Smooth muscle cell (in vitro differentiated cells): ENCODE measurements around the gene MVB12B. TPM values are rescaled to one million over a fixed set of nuclear protein-coding genes. Genes with fewer than 3 reads are reported as not detected.

Source experiments
- DNase-seq: peaks from one replicate; lab custom pipeline; 2025; ENCODE audit not compliant: unreplicated experiment; lab: John Stamatoyannopoulos, UW
- H2AFZ ChIP-seq: fragments of 200-600 bp; sonication (generic); 2 replicates; pipeline ENCODE4 v1.6.0; 2016; ENCODE audit warnings: antibody characterized with exemption, low read depth, mild to moderate bottlenecking
- H3F3A ChIP-seq: fragments of 200-600 bp; sonication (generic); 2 replicates; pipeline ENCODE4 v1.6.0; 2017; ENCODE audit warnings: antibody characterized with exemption, low read depth
- H3K27ac ChIP-seq: fragments of 200-600 bp; sonication (generic); 2 replicates; pipeline ENCODE4 v1.5.1; 2016; ENCODE audit warnings: low read depth, mild to moderate bottlenecking
- H3K27me3 ChIP-seq: fragments of 200-600 bp; sonication (generic); 2 replicates; pipeline ENCODE4 v1.6.1; 2016; ENCODE audit warnings: low read depth, mild to moderate bottlenecking
- H3K36me3 ChIP-seq: fragments of 200-600 bp; sonication (generic); 2 replicates; pipeline ENCODE4 v1.5.1; 2016; ENCODE audit warnings: low read depth
- H3K4me1 ChIP-seq: fragments of 200-600 bp; sonication (generic); 2 replicates; pipeline ENCODE4 v1.5.1; 2016; ENCODE audit warnings: low read depth
- H3K4me2 ChIP-seq: fragments of 200-600 bp; sonication (generic); 2 replicates; pipeline ENCODE4 v1.6.0; 2016; ENCODE audit warnings: mild to moderate bottlenecking
- H3K4me3 ChIP-seq: fragments of 200-600 bp; sonication (generic); 2 replicates; pipeline ENCODE4 v1.5.1; 2016; ENCODE audit warnings: mild to moderate bottlenecking
- H3K79me2 ChIP-seq: fragments of 200-600 bp; sonication (generic); 2 replicates; pipeline ENCODE4 v1.6.0; 2016; ENCODE audit warnings: low read depth, mild to moderate bottlenecking
- H3K9ac ChIP-seq: fragments of 200-600 bp; sonication (generic); 2 replicates; pipeline ENCODE4 v1.6.0; 2016; ENCODE audit warnings: low read depth
- H3K9me3 ChIP-seq: fragments of 200-600 bp; sonication (generic); replicated peaks from 2 replicates; pipeline ENCODE4 v1.5.1; 2016; ENCODE audit warnings: low read depth
- H4K20me1 ChIP-seq: fragments of 200-600 bp; sonication (generic); 2 replicates; pipeline ENCODE4 v1.6.0; 2016; ENCODE audit warnings: low read depth
- CTCF ChIP-seq: fragments of 200-600 bp; sonication (generic); IDR thresholded peaks from 2 replicates; pipeline ENCODE4 v1.5.1; 2017; ENCODE audit warnings: borderline replicate concordance, mild to moderate bottlenecking, antibody characterized with exemption; ENCODE audit not compliant: insufficient read depth, poor library complexity, severe bottlenecking
- WGBS: methylation state at CpG from one replicate; pipeline ENCODE4 v1.1.7; 2016; ENCODE audit warnings: low lambda C conversion rate; 5-methylcytosine and 5-hydroxymethylcytosine counted together
- polyA plus RNA-seq: library from polyadenylated mRNA; unstranded; fragments of >200 nt; fragmentation: Nextera tagmentation; extraction: Ambion mirVana; gene quantifications from 2 replicates; pipeline ENCODE4 v1.2.1, GENCODE V29; 2016
- total RNA-seq: library from RNA; depleted of rRNA; stranded (reverse); fragments of >200 nt; gene quantifications from 2 replicates; pipeline ENCODE4 v1.2.3, GENCODE V29; 2014

Gene MVB12B
- total and polyA plus RNA-seq, 2 experiments from 2014 or later, result 4.3 to 5.4 TPM

- Histone ChIP-seq H4K20me1 (peaks cover 29% of the 10 kb centered on the region), H2AFZ (no peak overlapping the region), H3K9ac (no peak overlapping the region), H3K27ac (no peak overlapping the region), H3F3A (peaks cover 8% of the 10 kb centered on the region), H3K36me3 (no peaks in the 10 kb centered on the region), H3K79me2 (peaks cover 51% of the 10 kb centered on the region), H3K27me3 (no peaks in the 10 kb centered on the region), H3K4me3 (no peak overlapping the region), H3K4me1 (peaks cover 18% of the 10 kb centered on the region), H3K9me3 (no peaks in the 10 kb centered on the region), H3K4me2 (no peak overlapping the region)
- DNase-seq, result no peak
- 78% methylated on average over 10 of the region's 10 CpGs for WGBS
- no peak for TF ChIP-seq CTCF
These were observed 3.0 kb downstream of the MVB12B start for GRCh38 chr9:126329476-126330275.

- no peaks in the 10 kb centered on the region for H3K9me3 ChIP-seq
- peaks cover 51% of the 10 kb centered on the region for H3K79me2 ChIP-seq
- no peak overlapping the region for H2AFZ ChIP-seq
- peaks cover 38% of the 10 kb centered on the region for H4K20me1 ChIP-seq
- 91% methylated on average over 4 of the region's 4 CpGs for WGBS
- peaks cover 18% of the 10 kb centered on the region for H3K4me1 ChIP-seq
- H3K9ac ChIP-seq, result no peak overlapping the region
- H3K4me3 ChIP-seq, result no peak overlapping the region
- TF ChIP-seq CTCF, result no peak
- no peaks in the 10 kb centered on the region for H3K27me3 ChIP-seq
- no peak overlapping the region for H3K27ac ChIP-seq
- DNase-seq, result no peak
- no peak overlapping the region for H3K4me2 ChIP-seq
- H3F3A ChIP-seq, result peaks cover 4% of the 10 kb centered on the region
- no peaks in the 10 kb centered on the region for H3K36me3 ChIP-seq
These were observed 3.9 kb downstream of the MVB12B start for GRCh38 chr9:126330536-126330935.

- H3K4me2 ChIP-seq, result no peak overlapping the region
- H3K4me1 ChIP-seq, result peaks cover 17% of the 10 kb centered on the region
- no peak for TF ChIP-seq CTCF
- H3K9ac ChIP-seq, result no peak overlapping the region
- no peak for DNase-seq
- WGBS, result 79% methylated on average over 8 of the region's 8 CpGs
- no peaks in the 10 kb centered on the region for H3K36me3 ChIP-seq
- peaks cover 51% of the 10 kb centered on the region for H3K79me2 ChIP-seq
- H3F3A ChIP-seq, result no peaks in the 10 kb centered on the region
- H2AFZ ChIP-seq, result no peak overlapping the region
- H3K27ac ChIP-seq, result no peak overlapping the region
- peaks cover 51% of the 10 kb centered on the region for H4K20me1 ChIP-seq
- H3K27me3 ChIP-seq, result no peaks in the 10 kb centered on the region
- no peak overlapping the region for H3K4me3 ChIP-seq
- no peaks in the 10 kb centered on the region for H3K9me3 ChIP-seq
These were observed 5.5 kb downstream of the MVB12B start for GRCh38 chr9:126331964-126332748.
